Measurements from ENCODE around the gene PLPP3. TPM values are rescaled to one million over a fixed set of nuclear protein-coding genes. Genes with fewer than 3 reads are reported as not detected.

The PLPP3 gene
- total RNA-seq, 1 experiment from 2014 or later: 3.4 TPM

- H2AFZ ChIP-seq (ENCODE audit: low read depth, low read length, poor library complexity, severe bottlenecking): no peak overlapping the region
- H3K4me3 ChIP-seq (replicated peaks in 1 of 2; ENCODE audit: low read depth in 1 of 2, low read length in 2 of 2): no peak overlapping the region
- ATAC-seq (no peak), DNase-seq (ENCODE audit: low read depth, low spot score) (no peak)
- no peaks in the 10 kb centered on the region for H3K36me3 ChIP-seq (ENCODE audit: control insufficient read depth in 1 of 2, insufficient read depth in 2 of 2, low read length in 2 of 2)
- no peaks in the 10 kb centered on the region for H3K79me2 ChIP-seq (ENCODE audit: insufficient read depth, low read length)
- no peak overlapping the region for H3K27ac ChIP-seq (ENCODE audit: low read depth, low read length)
- H3K9me2 ChIP-seq (ENCODE audit: insufficient read depth): no peaks in the 10 kb centered on the region
- ChIA-PET POLR2A (interaction anchor here (0.8 kb wide), 1 partner anchor 554 kb away, joined by 3 read pairs; no protein-coding TSS in a partner anchor), CTCF (no interaction called here), RAD21 (ENCODE audit: low non-redundant PET in 1 of 2, low total read pairs in 2 of 2, uncharacterized antibody in 2 of 2, unreplicated experiment in 2 of 2) (no interaction called here)
- BruUV-seq (replicated peaks): no TSS peak
- H3K9ac ChIP-seq (ENCODE audit: low read length): no peak overlapping the region
- no peaks in the 10 kb centered on the region for H4K20me1 ChIP-seq (ENCODE audit: insufficient read depth)
- no peaks in the 10 kb centered on the region for H3K27me3 ChIP-seq (ENCODE audit: insufficient read depth, low read length)
- H3K4me2 ChIP-seq (ENCODE audit: low read length): no peak overlapping the region
- TF ChIP-seq SRF (IDR thresholded peaks at IDR 0.05; ENCODE audit: low read depth) (no peak), EZH2 (IDR thresholded peaks at IDR 0.05) (no peak), CTCF (IDR thresholded peaks at IDR 0.05 in 2 of 3, conservative IDR thresholded peaks at IDR 0.05 in 1 of 3; ENCODE audit: borderline replicate concordance in 1 of 3, insufficient read depth in 1 of 3, low read depth in 2 of 3, low read length in 2 of 3) (no peak), POLR2A (IDR thresholded peaks at IDR 0.05; ENCODE audit: borderline replicate concordance, extremely low read depth, insufficient read depth, insufficient read length) (no peak), ZNF274 (IDR thresholded peaks at IDR 0.05; ENCODE audit: low read depth, low read length) (no peak), FOSL1 (IDR thresholded peaks at IDR 0.05; ENCODE audit: low read depth) (no peak), ZFX (IDR thresholded peaks at IDR 0.05) (no peak), YY1 (IDR thresholded peaks at IDR 0.05; ENCODE audit: extremely low read depth, insufficient replicate concordance, low read depth, low read length) (no peak), ELF1 (IDR thresholded peaks at IDR 0.05; ENCODE audit: borderline replicate concordance, low read depth) (no peak), JUND (IDR thresholded peaks at IDR 0.05) (no peak), POLR2AphosphoS5 (IDR thresholded peaks at IDR 0.05; ENCODE audit: low read depth, low read length) (no peak), CBX3 (IDR thresholded peaks at IDR 0.05; ENCODE audit: low read depth) (no peak), EGR1 (IDR thresholded peaks at IDR 0.05; ENCODE audit: low read depth) (no peak), CEBPB (IDR thresholded peaks at IDR 0.05; ENCODE audit: low read depth) (no peak), TCF7L2 (IDR thresholded peaks at IDR 0.05; ENCODE audit: borderline replicate concordance, extremely low read depth, insufficient read depth, insufficient read length) (no peak), ZBTB33 (IDR thresholded peaks at IDR 0.05; ENCODE audit: extremely low read depth, insufficient replicate concordance, low read length) (no peak), MAX (IDR thresholded peaks at IDR 0.05) (no peak), ATF3 (IDR thresholded peaks at IDR 0.05) (no peak)
- intact Hi-C loops (cut with micrococcal nuclease): no loop called here
- H3K4me1 ChIP-seq (ENCODE audit: control insufficient read depth in 1 of 2, insufficient read depth in 2 of 2, low read length in 2 of 2): peaks cover 0 to 9% of the 10 kb centered on the region in 2 experiments; a peak in 3 of 4 replicates
- no peaks in the 10 kb centered on the region for H3K9me3 ChIP-seq (ENCODE audit: control insufficient read depth in 1 of 2, insufficient read depth in 1 of 2, low read depth in 1 of 2, low read length in 2 of 2)
Observed at GRCh38 chr1:56563568-56563967, 15.8 kb downstream of the PLPP3 start.
